Epithelial cell of umbilical artery (primary cell): Measurements from ENCODE around the gene PLPPR5. TPM values are rescaled to one million over a fixed set of nuclear protein-coding genes. Genes with fewer than 3 reads are reported as not detected.

Experiments
- total RNA-seq: library from RNA; depleted of rRNA; stranded (reverse); fragments of >200 nt; gene quantifications from 2 replicates; pipeline ENCODE4 v1.2.3, GENCODE V29; 2014

Gene PLPPR5
- under 0.01 TPM in 1 of 2 replicates, not detected in the other for total RNA-seq

GRCh38 chr1:99004861-99005442 is at the start of gene PLPPR5:
PLPPR5 (minus strand) TSS chr1:99004861; CDS start chr1:99004671, 190 bp downstream.

